Activated CD4-positive, alpha-beta T cell treated with anti-CD3 and anti-CD28 coated beads, Interleukin-2, amount 50 U/mL, for 4 hours (primary cell): ENCODE data around the gene GREB1L.
"Not testable (repeated sequence)": the region's sequence is repeated elsewhere in the genome, so short reads cannot be mapped to it uniquely, and the experiment has no call there.

ENCODE experiments used
- DNase-seq, 2 experiments: peaks; one replicate each; pipeline ENCODE4 v3.0.0-alpha.2; 2020

The GREB1L gene

DNA sequence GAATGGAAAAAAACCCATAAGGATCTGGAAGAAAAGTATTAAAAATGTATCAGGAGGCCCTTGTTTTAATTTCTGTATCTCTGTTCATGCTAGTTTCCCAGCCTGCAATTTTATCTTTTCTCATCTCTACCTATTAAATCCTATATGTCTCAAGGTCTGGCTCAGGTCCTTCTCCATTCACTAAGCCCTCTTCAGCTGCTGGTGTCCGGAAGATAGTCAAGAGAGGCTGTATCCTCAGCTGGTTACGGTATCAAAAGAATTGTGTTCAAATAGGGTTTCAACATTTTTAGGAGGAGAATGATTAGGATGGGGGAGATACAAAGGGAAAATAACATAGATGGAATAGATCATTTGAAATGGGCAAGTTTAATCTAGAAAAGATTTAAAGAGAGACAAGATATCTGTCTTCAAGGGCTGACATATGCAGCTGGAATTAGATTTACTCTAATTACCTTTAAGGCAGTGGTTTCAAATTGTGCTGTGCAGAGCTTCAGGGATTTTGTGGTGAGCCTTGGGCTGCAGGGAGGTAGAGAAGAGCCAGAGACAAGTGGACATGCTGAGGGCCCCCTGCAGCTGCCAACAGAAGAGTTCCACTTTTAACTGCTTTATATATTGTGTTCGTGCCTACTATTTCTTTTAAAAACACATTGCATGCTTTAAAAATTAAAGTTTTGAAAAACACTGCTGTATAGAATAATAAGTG is 24.1 kb downstream of the GREB1L start:
- DNase-seq: no peak

DNA sequence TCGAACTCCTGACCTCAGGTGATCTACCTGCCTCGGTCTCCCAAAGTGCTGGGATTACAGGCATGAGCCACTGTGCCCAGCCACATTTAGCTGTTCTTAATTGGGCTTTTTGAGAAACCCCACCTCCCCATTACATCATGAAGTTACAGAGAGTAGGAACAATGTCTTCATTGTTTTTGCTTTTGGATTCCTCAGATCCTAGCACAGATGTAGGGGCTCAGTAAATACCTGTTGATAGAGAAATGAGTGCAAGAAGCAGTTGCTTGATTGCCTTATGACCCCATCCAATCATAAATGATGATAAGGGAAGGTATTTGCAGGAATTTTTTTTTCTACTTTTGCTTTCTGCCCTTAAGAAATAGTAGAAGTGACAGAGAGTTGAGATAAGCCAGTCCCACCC is 25.4 kb downstream of the GREB1L start:
- no peak for DNase-seq

DNA sequence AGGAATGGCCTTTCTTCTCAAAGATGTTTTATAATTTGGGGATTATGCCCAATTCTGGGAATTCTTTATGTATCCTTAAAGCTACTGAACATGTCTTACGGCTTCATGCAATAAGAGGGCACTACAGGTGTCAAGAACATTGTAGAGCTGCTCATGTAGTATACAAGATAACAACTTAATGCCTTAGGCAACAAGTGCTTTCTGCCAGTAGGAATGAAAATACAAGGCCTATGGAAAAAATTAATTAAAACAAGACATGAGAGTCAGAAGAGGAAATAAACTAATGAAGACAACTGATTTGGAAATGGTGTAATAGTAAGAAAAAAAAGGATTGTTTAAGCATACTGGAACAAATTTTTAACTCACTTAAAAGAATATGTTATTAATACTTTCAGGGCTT is 27.3 kb downstream of the GREB1L start:
- DNase-seq: no peak

- no peak for DNase-seq
Measured at GRCh38 chr18:21270453-21270852, 28.4 kb downstream of the GREB1L start.

- DNase-seq: no peak
Measured at GRCh38 chr18:21272016-21272579, 30.1 kb downstream of the GREB1L start.

DNA sequence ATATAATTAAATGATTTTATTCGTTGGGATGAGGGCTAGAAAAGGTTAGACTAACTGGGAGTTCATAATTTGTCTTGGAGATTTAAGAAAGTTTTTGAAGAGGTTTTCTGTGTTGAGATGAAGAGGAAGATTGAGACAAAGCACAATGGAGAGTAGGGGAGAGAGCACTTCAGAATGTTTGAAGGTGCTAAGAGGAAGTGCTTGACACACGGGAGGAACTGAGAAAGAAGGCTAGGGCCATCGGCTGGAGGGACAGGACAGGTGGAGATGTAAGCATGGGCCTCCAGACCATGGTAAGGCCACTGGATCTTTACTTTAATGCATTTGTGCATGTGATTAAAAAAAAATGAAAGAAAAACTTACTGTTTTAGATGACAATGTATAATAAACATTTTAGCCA is 31.5 kb downstream of the GREB1L start:
- DNase-seq: no peak

- DNase-seq: no peak
Measured at GRCh38 chr18:21275645-21276044, 33.6 kb downstream of the GREB1L start.

GRCh38 chr18:21277578-21277977 is 35.5 kb downstream of the GREB1L start:
- DNase-seq: no peak

DNA sequence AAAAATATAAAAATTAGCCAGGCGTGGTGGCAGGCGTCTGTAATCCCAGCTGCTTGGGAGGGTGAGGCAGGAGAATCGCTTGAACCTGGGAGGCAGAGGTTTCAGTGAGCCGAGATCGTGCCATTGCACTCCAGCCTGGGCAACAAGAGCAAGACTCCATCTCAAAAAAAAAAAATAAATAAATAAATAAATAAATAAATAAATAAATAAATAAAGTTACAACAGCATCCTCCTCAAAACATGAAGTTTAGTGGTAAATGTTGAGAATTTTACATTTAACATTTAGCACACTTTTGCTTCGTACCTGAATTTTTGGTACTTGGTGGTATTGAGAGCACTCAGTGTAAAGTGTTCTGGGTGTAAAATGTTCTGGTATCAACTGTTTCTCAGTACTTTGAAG is 36.2 kb downstream of the GREB1L start:
- DNase-seq: not testable (repeated sequence)

DNA sequence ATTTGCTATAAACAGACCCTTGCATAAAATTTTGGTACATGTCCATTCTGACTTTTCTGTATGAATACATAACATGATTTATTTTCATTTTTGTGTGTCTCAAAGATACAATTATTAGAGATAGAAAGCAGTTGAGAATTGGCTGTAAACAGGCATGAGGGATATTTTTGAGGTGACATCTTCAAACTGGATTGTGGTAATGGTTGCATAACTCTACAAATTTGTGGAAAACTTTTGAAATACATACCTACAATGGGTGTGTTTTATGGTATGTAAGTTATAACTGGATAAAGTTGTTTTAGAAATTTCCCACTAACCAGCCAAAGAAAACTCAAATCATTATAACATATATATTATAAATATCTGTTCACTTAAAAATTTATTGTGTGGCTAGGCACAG is 39.6 kb downstream of the GREB1L start:
- no peak for DNase-seq

DNA sequence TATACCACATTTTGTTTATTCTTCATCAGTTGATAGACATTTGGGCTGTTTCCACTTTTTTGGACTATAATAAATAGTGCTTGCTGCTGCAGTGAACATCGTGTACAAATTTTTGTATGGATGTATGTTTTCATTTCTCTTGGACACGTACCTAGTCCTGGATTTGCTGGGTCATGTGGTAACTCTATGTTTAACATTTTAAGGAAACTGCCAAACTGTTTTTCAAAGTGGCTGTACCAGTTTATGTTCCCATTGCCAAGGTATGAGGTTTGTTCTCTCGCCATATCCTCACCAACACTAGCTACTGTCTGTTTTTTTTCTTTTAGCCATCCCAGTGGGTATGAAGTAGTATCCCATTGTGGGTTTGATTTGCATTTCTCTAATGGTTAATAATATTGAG is 42.5 kb downstream of the GREB1L start:
- DNase-seq: no peak

- no peak for DNase-seq
Measured at GRCh38 chr18:21289827-21290226, 47.8 kb downstream of the GREB1L start.

- DNase-seq: no peak
Measured at GRCh38 chr18:21291106-21291505, 49.1 kb downstream of the GREB1L start.

GRCh38 chr18:21293479-21293878 is 51.4 kb downstream of the GREB1L start:
- no peak for DNase-seq

DNA sequence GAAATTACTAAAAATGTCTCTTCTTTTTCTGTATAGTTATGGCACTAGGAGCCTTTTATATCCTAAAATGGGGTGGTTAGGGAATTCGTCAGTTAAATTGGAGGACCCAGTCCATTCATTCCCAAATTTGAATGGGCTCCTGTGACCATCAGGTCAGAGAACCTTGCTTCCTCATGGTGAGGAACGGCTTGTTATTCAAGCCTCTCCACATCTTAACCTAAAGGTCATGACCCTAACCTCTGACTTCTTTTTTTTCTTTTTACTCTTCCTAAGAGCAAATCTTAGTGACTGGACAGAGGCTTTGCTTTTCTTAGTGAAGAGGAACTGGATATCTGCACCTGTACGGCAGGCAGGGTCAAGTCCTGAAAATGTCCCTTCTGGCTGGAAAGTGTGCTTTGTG is 53.1 kb downstream of the GREB1L start:
- DNase-seq: no peak

DNA sequence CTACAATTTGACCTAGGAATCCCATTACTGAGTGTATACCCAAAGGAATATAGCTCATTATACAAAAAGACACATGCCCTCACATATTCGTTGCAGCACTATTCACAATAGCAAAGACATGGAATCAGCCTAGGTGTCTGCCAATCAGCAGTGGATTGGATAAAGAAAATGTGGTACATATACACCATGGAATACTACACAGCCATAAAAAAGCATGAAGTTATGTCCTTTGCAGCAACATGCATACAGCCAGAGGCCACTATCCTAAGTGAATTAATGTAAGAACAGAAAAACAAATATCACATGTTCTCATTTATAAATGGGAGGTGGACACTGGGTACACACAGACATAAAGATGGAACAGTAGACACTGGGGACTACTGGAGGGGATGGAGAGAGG is 54.0 kb downstream of the GREB1L start:
- no peak for DNase-seq

DNA sequence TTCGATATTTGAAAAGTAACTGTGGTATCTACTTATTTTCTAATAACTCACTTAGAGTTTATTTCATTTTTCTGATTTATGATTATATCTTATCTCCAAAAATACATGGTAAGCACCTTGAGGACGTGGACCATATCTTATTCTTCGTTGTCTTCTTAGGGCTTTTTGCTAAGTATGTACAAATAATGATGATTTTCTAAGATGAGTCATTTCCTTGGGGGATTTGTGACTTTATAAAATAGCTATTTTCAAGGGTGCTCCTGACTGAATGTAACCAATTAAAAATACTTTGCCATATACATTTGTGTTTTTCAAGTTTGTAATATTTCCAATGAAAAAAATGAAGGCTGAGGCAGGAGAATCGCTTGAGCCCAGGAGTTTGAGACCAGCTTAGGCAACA is 56.3 kb downstream of the GREB1L start:
- no peak for DNase-seq

- no peak for DNase-seq
Measured at GRCh38 chr18:21300035-21300907, 58.2 kb downstream of the GREB1L start.

GRCh38 chr18:21300908-21301200 is 58.8 kb downstream of the GREB1L start:
- DNase-seq: no peak

DNA sequence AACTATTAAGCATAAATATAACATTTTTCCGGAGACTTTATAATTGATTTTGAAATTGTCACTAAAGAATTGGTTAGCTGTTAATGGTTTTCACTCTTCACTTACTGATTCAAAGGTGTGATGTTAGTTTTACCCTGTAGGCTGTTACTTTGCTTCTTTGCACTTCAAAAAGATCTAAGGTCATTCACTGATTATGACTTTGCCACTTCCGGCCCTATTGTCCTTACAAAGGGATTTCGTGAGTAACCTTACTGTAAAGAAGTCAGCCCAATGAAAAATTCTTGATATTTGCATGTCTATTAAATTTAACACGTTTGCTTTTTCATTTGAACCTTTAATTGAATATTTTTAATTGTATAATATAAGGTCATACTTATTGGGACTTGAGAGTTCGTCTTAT is 61.4 kb downstream of the GREB1L start:
- DNase-seq: no peak

DNA sequence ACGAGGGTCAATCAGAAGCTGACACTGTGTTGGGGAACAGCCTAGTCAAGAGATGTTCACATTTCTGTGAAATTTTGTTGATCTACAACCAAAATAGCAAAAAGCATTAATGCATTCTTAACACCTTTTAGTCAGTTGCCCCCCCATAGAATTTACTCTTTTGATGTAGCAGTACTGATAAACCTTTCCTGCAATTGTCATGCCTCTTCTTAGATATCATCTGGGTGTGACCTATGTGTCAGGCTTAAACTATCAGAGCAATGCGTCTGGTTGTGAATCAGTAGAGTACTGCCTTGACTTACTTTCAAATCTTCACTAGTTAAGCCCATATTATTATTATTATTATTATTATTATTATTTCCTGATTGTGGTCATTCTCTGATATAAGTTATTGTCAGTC is 61.9 kb downstream of the GREB1L start:
- DNase-seq: no peak

- no peak for DNase-seq
Measured at GRCh38 chr18:21305621-21306020, 63.6 kb downstream of the GREB1L start.

DNA sequence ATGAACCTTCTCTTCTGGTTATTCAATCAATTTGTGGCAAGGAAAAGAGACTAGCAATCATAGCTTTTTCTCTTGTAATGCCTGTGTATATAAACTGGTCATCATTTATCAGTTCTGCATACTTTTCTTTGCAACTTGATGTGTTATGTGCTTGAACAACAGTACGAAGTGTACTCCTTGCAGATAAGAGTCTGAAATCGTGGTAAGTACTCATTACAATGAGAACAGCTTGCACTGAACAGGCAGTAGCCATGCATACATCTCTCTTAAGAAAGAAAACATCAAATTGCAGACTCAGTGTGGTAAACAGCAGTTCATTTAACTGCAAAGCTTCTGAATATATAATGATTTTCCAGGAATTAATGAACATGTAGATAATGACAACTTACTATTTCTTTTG is 64.3 kb downstream of the GREB1L start:
- DNase-seq: no peak

DNA sequence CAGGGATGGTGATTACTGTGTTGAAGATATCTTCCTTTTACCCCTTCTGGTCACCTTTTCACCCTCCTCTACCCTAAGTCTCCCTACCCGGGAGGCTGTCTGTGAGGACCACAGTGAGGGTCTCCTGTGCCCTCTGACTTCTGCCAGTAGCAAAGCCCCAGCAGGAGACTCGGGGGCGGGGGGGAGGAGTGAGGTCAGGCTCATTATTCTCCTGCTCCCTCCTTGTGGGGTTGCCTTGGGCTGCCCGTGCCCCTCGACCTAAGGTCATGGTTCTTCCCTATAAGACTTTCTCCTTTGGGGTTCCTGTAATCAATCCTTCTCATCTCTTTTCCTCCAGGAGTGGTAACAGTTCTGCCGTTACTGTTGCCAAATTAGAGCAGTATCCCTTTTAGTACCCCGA is 65.5 kb downstream of the GREB1L start:
- DNase-seq: no peak
